Upper lobe of left lung (tissue), 4 donors: ENCODE results near the gene GRIN2A.

ENCODE experiments used
- POLR2A ChIP-seq, 4 donors: fragments of 450-650 bp; IDR thresholded peaks; one replicate each; pipeline ENCODE4 v1.5.1; 2016 to 2017; ENCODE audit warnings: antibody characterized with exemption in 4 of 4, mild to moderate bottlenecking in 2 of 4
- TF ChIP-seq, protein P1 (sequence below), 6 experiments: fragments of 450-650 bp in 4 of 6; fragments of 200-600 bp in 2 of 6; sonication (generic) in 2 of 6; IDR thresholded peaks; one replicate each; pipeline ENCODE4 v1.5.1; 2016 to 2019; ENCODE audit warnings: antibody characterized with exemption in 6 of 6

DNA sequence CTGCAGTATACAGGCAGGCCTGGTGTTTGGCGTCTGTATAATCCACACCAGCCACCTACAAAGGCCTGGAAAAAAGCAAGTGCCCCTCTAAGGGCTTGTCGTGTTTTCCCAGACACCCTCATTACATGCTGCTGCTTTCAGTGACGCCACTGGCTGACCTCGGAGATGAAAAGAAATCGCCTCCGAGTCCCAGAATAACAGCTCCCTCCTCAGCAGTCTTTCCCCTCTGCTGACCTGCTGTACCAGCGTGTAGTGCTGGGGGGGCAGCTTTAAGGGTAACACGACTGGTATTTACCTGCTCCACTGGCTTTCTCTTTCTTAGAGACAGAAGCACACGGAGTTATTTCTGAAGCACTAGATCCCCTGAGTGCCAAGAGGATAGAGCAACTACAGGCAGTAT lies 296.8 kb downstream of the GRIN2A start:
- TF ChIP-seq POLR2A (IDR thresholded peaks at IDR 0.05), result no peak
- TF ChIP-seq, protein P1, sequence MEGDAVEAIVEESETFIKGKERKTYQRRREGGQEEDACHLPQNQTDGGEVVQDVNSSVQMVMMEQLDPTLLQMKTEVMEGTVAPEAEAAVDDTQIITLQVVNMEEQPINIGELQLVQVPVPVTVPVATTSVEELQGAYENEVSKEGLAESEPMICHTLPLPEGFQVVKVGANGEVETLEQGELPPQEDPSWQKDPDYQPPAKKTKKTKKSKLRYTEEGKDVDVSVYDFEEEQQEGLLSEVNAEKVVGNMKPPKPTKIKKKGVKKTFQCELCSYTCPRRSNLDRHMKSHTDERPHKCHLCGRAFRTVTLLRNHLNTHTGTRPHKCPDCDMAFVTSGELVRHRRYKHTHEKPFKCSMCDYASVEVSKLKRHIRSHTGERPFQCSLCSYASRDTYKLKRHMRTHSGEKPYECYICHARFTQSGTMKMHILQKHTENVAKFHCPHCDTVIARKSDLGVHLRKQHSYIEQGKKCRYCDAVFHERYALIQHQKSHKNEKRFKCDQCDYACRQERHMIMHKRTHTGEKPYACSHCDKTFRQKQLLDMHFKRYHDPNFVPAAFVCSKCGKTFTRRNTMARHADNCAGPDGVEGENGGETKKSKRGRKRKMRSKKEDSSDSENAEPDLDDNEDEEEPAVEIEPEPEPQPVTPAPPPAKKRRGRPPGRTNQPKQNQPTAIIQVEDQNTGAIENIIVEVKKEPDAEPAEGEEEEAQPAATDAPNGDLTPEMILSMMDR (IDR thresholded peaks at IDR 0.05), result no peak
